CD4-positive, alpha-beta T cell treated with Interleukin-17A for 1 hour (primary cell): ENCODE results near the gene NAV1.

Experiments
- DNase-seq: peaks from one replicate; pipeline ENCODE4 v3.0.0-alpha.2; 2020

Gene NAV1

DNA sequence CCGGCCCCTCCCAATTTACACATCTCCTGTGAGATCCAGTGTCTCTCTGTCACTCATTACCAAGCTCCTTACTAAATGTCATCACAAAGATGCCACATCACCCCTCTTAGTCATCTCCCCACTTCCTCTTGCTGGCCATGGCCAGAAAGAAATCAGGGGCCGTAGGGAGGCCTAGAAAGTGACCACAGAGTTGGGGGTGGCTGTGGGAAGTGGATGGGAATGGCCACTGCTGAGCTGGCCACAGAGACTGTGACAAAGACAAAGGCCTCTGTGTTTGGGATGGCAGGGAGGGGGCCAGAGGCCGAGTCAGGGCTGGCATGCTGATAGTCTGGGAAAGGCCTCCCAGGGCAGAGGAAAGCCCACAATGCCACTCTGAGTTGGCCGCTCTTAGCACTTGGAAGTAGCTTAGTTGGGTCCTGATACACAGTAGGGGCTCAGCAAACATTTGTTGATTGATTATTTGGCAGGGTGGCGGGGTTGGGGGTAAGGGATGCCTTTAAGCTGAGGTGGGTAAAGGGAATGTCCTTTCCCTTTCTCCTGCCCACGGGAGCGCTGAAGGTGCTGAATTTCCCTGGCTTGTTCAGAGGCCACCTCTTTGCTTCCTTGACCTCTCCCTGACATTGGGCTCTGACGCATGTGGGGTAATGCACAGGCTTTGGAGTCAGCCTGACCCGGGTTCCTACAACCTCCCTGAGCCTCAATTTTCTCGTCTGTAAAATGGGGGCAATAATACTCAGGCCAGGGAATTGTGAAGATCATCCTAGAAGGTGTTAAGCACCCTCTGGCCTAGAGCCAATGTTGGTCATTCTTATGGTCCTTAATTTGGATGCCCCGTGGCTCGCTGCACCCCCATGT is 13.2 kb downstream of the NAV1 start:
- DNase-seq: no peak

DNA sequence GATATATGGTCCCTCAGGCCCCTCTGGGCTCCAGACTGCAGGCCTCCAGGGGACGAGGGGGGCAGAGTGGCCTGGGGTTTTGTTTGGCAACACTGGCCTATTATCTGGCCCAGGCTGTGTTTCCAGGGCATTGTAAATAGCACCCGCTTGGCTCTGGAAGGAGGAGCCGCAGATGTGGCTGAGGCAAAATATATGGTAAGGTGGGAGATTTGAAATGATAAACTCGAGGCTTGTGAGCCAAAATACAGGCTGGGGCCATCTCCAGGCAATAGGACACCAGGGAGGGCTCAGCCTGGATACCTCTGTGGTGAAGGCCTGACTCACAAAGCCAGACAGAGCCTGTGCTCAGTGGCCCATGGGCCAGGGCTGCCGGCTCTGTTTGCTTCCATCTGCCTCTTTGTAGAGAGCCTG is 14.0 kb downstream of the NAV1 start:
- DNase-seq: no peak

DNA sequence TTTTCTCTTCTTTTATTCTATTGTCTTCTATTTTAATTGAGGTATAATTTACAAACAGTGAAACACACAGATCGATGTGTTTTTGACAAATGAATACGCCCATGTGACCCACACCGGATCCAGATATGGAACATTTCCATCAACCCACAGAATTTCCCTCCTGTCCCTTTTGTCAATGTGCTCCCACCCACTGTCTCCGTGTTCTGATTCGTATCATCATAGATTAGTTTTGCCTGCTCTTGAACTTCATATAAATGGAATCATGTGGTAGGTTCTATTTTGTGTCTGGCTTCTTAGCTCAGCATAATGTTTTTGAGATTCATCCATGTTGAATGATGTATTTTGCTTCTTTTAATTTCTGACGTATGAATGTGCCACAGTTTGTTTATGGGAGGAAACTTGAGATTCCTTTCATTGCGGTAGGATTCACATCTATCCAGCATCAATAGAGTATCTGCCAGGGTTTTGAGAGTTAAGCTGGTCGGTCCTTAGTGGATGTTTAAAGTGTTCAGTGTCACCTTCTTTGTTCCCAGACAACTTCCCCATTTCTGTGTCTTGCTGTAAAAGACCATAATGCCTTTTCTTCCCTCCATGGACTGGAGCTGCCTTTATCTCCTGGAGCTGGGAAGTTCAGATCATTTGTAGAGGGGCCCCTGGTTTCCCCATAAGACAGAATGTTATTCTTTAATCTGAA is 14.7 kb downstream of the NAV1 start:
- no peak for DNase-seq

DNA sequence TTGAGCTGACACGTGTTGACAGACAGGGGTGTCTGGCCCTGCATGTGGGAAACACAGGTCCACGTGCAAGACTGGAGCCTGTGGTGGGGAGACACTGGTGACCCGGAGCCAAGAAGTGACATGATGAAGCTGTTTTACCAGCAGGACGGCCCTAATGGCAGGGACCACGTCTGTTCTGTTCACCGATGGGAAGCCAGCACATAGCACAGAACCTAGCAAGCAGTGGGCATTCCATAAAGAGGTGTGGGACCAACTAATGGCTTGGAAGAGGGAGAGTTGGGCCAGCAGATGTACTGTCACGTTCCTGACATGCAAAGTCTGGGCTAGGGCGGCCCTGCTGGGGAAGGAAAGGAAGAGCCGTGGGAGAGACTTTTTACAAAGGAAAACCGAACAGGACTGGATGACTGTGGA is 15.3 kb downstream of the NAV1 start:
- DNase-seq: no peak

DNA sequence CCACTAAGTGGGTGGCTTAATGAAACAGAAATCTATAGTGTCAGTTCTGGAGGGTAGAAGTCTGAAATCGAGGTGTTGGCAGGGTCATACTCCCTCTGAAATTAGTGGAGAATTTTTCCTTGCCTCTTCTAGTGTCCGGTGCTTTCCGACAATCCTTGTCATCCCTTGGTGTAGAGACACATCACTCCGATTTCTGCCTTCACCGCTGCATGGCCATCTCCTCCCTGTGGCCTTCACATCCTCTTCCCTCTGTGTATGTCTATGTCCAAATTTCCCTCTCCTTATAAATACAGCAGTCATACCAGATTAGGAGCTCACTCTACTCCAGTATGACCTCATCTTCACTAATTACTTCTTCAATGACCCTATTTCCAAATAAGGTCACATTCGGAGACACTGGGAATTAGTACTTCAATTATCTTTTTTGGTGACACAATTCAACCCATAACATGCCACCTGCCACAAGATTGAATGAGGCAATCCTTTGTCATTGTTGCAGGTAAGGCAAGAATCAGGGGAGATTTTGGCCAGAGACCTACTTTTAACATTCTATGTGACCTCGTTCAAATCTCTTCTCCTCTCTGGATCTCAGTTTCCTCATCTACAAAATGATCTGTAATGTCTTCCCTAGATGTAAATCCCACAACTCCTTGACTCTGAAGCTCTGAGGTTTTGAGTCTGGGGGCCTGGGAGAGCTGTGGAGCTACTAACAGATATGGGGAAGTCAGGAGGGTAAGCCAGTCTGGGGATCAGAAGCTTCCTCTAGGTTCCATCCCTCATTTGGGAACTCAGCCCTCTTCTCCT is 16.1 kb downstream of the NAV1 start:
- no peak for DNase-seq

DNA sequence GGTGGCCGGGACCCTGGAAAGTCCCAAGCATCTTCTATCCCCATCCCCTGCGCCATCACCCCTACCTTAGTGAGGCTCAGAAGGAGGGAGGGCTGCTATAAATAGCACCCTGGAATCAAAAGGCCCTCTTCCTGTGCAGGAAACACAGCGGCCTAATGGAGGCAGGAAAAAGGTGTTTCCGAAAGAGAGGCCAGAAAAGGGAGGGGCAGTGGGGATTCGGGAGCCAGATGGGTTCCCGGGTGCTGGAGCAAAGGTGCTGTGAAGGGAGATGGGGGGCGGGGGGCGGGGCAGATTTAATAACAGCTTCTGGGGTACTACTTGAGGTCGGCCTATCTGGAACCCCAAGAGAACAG is 16.6 kb downstream of the NAV1 start:
- DNase-seq: no peak

DNA sequence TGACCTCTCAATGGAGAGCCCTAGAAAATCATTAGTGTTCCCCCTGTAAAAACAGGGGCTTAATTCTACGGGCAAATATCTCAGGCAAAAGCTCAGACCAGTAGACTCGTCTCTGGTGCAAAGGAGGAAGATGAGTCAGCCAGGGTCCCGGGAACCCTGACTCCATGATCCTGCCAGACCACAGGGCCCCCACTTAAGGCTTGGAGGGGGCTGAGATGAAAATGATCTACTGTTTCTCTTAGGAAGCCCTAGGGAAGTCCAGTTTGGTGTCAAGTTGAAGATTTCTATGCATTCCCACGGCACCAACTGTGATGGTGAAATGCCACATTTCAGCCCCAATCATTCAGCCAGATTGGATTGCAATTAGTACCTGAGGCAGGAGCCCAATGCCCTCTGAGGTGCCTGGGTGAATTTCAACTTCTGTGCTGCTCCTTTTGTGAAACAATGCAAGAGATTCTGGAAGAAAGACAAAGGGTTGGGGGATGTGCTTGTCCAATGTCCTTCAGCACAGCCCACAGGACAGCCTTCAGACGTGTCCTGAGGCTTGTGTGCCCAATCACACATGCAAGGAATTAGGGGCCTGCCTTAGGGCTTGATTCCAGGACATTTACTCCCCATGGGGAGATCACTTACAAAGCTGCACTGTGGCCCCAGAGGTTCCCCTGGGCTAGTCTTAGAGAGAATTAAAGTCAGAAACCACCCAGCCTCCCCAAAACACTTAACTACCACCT is 18.1 kb downstream of the NAV1 start:
- DNase-seq: no peak

DNA sequence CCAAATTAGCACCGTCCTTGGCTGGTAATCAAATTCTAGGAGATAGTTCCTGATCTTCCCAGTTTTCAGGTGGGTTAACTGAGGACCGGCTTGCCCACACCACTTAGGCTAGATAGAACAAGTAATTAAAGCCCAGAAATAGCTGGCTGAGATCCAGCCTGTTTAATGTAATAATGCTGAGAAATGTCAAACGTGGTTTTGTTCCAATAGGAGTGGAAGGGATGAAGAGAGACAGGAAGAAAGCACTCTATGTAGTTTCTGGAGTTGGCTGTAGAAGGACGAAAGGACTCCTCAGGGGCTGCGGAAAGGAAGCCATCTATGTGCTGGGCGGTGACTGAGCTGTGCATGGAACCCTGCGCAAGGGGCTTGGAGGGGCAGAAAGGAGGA is 18.6 kb downstream of the NAV1 start:
- DNase-seq: no peak

DNA sequence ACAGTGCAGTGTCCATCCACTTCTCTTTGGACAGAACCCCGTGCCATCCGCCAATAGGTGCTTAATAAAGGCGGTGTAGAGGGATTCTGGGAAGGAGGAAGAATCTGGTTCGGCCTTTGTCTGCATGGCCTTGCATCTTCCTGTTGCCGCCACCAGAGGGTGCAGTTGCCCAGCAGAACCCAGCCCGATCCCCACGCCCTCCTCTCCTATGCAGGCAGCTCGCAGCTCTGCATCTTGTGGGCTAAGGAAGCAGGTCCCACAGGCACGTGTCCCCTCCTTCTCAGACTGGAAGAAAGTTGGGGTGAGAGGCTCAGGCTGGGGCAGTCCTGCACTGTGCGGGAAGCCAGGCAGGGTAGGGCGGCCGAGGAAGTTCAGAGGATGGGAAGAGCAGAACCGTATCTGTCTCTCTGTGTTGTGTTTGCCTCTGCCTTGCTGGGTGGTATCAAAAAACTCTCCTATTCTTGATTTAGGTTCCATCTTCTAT is 20.8 kb downstream of the NAV1 start:
- peak; percentile 61 for DNase-seq

DNA sequence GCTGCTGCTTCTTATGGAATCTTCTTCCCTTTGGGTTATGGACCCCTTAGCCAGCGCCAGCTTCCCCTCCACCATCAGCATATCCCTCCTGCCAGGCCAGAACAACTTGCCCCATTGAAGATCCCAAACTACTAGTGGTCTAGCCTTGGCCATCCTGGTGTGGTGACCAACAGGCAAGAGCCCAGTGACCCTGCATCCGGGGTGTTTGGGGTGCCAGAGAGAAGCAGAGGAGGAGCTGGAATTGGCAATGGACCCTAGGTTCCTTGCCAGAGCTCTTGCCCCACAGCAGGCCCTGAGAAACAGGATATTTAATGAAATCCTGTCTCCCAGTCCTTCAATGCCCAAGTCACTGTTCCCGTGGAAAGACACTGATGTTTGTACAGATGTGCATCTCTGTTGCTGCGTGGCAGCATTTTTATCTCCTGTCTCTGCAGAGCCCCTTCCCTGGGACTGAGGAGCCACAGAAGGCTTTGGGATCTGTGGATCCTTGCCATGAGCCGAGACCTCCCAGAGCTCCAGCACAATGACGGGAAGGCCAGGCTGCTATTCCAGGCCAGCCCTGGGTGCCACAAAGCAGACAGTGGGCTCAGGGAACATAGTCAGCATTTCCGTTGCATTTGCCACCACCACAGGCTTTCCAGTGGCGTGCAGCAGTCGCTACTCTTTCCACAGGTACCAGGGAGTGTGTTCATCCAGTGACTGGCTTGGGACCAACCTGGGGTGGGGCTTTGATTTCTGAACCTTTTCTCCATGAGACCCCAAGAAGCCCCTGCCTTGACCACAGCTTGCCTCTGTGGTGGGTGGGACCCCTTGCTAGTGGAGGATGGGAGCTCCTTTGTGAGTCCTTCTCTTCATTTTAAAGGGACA is 21.6 kb downstream of the NAV1 start:
- DNase-seq: no peak

DNA sequence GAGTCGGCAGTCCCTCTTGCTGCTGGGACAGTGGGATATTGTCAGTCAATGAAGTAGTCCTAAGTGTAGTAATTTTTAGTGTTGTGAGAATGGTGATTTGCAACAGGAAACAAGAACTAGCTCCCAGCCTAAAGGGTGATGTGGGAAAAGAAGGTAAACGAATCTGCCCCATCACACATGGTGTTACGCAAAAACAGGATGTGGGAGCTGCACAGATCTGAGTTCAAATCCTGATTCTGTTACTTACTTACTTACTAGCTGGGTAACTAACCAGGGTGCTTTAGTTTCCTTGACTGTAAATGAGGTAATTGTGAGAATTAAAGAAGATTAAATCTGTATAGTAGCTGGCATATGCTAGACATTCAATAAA is 22.3 kb downstream of the NAV1 start:
- no peak for DNase-seq

DNA sequence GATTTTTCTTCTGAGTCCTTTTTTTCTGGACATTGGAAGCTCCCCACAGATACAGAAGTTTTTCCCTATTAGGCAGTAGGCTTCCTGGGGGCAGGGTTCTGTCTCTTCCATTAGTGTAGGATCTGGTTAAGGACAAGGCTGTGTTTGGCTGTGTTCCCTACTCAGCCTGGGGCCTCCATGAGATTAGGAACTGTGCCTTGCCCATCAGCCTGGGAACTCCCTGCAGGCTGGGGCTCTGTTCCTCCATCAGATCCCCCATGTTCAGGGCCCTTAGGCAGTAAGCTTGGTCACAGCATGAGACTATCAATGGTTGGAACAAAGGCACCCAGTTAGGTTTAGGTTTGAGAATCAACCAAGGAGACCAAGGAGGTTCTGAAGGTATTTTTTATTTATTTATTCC is 22.7 kb downstream of the NAV1 start:
- DNase-seq: no peak

DNA sequence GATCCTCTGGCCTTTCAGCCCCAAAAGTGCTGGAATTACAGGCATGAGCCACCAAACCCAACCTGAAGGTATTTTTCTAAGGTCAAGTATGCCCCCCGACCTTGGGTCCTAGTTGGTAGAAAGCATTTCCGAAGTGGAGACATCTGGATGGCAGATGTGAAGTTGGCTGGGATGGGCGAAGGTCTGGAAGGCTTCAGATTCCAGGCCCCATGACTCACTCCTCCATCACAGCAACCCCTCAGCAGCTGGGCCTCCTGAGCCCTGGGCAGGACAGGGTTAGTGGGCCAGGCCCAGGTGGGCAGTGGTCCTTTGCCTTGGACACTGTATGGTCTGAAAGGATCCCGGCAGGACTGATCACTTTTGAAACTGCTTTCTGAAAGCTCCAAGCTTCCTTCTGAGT is 23.3 kb downstream of the NAV1 start:
- no peak for DNase-seq

DNA sequence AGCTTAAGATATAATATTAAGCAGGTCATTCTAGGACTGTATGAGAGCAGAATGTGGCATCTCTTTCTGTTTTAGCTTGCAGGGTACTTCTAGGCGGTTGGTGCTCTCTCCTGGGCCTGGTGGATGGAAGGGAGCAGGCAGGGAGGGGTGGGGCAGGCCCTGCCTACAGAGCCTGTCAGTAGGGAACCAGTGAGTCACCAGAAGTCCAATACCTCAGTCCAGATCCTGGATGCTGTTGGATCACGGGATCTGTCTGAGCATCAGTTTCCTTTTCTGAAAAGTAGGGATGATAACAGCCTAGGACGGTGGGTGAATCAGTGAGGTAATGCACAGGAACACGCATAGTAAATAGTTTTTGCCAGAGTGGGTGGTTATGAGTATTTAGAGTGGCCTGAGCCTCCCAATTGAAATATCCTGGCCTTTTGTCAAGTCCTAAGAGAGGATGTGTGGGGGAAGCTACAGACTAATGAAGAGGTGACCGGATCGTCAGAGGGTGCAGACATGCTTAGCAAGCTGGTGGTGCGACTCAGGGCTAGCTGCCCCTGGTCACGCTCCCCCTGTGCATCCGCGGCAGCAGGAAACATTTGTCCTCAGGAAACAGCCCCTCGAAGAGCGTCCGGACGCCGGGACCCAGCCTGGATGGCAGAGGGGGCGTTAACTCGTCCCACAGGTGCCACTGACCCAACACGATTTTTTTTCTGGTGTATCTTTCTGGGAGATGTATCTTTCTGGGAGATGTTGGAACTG is 23.9 kb downstream of the NAV1 start:
- no peak for DNase-seq

DNA sequence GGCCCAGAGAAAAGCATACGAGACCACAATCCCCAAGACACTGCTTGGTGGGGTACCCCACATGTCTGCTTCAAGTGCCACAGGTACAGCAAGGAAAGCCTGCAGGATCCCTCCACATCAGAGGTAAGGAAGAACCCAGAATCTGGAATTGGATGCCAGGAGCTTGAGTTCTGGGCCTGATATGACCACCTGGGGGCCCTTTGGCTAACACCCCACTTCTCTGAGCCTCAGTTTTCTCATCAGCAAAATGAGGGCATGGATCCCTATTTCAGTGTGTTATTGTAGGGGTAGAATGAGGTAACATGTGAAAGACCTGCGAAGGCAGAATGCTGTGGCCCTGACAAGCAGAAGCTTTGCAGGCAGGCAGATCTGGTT is 24.5 kb downstream of the NAV1 start:
- no peak for DNase-seq

DNA sequence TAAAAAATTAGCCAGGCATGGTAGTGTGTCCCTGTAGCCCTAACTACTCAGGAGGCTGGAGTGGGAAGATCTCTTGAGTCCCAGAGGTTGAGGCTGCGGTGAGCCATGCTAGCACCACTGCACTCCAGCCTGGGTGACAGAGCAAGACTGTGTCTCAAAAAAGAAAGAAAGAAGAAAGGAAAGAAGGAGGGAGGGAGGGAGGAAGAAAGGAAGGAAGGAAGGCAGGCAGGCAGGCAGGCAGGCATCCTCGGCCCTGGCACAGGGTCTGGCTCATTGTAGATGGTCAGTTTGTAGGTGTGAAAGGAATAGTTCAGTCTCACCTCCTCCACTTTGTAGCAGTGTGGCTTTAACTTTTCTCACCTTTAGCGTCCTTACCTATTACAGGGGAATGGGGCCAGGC is 25.0 kb downstream of the NAV1 start:
- no peak for DNase-seq

DNA sequence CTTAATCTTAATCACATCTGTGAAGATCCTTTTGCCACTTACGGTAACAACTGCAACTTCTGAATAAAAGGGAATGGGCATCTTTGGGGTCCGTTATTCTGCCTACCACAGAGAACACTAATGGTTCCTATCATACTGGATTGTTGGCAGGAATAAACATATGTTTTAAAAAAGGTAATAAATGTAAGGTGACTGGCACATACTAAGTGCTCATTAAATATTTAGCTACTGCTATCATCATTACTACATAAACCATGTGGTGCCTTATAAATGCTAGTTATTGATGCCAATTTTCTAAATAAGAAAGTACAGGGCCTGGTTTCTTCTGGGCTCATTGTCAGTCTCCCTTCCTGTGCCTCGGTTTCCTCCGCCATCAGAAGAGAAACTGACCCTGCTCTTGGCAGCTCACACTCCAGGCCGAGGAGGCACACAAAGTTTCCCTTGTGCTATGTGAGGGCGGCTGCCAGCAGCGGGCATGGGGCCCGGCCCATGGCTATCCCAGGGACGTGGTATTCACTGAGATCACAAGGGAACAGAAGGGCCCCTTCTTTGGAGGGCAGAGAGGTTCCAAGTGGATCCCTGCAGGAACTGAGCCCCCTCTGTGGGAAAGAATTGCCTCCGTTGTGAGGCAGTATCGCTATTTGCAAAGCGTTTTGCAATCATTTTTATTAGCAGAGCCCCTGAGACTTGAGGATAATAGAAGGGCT is 26.2 kb downstream of the NAV1 start:
- DNase-seq: no peak

DNA sequence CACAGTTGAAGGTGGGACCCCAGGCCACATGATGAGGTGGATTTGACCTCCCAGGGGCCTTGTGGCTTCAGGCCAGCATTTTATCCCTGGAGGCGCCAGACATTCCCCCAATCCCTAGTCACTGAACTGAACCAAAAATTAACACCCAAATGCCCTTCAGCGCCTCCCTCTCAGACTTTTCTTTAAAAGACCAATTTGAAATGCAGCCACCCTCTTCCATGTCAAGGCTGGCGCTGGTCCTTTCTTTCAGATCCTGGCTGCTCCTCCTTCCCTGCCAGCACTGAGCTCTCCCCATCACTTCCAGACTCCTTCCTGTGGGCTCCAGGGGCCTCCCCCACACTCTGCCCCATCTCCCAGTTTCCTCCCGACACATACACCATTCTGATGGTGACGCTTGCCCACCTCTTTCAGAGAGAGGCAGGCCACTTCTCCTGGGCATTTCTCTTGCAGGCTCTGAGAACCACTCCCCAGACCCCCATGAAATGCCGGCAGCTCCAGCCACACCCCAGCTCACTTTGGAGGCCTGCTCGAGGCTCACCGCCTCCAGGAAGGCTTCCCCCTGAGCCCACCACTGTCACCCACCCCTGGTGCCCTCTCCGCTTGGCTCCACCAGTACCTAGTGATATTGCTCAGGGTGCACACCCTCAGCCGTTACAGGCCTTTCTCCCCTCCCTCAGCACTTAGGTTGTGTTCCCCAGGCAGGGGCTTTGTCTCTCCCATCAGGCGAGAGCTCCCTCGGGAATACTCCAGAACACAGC is 27.0 kb downstream of the NAV1 start:
- no peak for DNase-seq

DNA sequence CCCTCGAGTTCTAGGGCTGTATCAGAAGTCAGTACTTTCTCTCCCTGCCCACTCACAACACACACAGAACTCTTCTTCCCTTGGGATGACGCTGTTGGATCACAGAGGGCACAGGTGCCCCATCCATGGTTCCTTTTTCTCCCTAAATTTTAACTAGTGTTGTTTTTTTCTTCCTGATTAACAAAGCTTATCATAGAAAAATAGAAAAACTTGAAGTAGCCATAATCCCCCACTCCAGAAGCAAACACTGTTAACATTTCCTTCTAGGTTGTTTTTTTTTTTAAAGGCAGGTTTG is 27.5 kb downstream of the NAV1 start:
- DNase-seq: no peak
